Renal cortical epithelial cell (primary cell): ENCODE results near the gene FBLN5. TPM values are rescaled to one million over a fixed set of nuclear protein-coding genes. Genes with fewer than 3 reads are reported as not detected.

Experiments
- DNase-seq: peaks from one replicate; pipeline ENCODE4 v3.0.0-alpha.2; 2011; ENCODE audit warnings: low read depth
- total RNA-seq: library from RNA; depleted of rRNA; stranded (reverse); fragments of >200 nt; gene quantifications from 2 replicates; pipeline ENCODE4 v1.2.3, GENCODE V29; 2014

Gene FBLN5
- total RNA-seq, 1 donor from 2014 or later = 3.0 TPM

GRCh38 chr14:91945751-91946621, 1.5 kb downstream of the FBLN5 start:
- no peak for DNase-seq

GRCh38 chr14:91942946-91943345, 4.5 kb downstream of the FBLN5 start:
- no peak for DNase-seq

- no peak for DNase-seq
Measured at GRCh38 chr14:91942128-91942527, 5.4 kb downstream of the FBLN5 start.

GRCh38 chr14:91940209-91940608, 7.3 kb downstream of the FBLN5 start:
- no peak for DNase-seq

- DNase-seq = peak; percentile 51
Measured at GRCh38 chr14:91935586-91935985, 11.9 kb downstream of the FBLN5 start.

GRCh38 chr14:91934554-91935285, 12.8 kb downstream of the FBLN5 start:
- no peak for DNase-seq

GRCh38 chr14:91931478-91932088, 15.9 kb downstream of the FBLN5 start:
- DNase-seq = no peak

GRCh38 chr14:91929700-91930099, 17.8 kb downstream of the FBLN5 start:
- peak; percentile 24 for DNase-seq

- DNase-seq = no peak
Measured at GRCh38 chr14:91927800-91928199, 19.7 kb downstream of the FBLN5 start.

GRCh38 chr14:91927191-91927590, 20.3 kb downstream of the FBLN5 start:
- no peak for DNase-seq

- DNase-seq = no peak
Measured at GRCh38 chr14:91926131-91926890, 21.2 kb downstream of the FBLN5 start.

- no peak for DNase-seq
Measured at GRCh38 chr14:91925727-91926121, 21.8 kb downstream of the FBLN5 start.

- DNase-seq = no peak
Measured at GRCh38 chr14:91925001-91925726, 22.3 kb downstream of the FBLN5 start.

- no peak for DNase-seq
Measured at GRCh38 chr14:91920526-91920925, 27.0 kb downstream of the FBLN5 start.

GRCh38 chr14:91919814-91920213, 27.7 kb downstream of the FBLN5 start:
- no peak for DNase-seq

- DNase-seq = no peak
Measured at GRCh38 chr14:91918186-91918883, 29.2 kb downstream of the FBLN5 start.

- no peak for DNase-seq
Measured at GRCh38 chr14:91912035-91912434, 35.5 kb downstream of the FBLN5 start.

- DNase-seq = peak; percentile 55
Measured at GRCh38 chr14:91911474-91912032, 35.9 kb downstream of the FBLN5 start.

GRCh38 chr14:91910196-91910595, 37.3 kb downstream of the FBLN5 start:
- no peak for DNase-seq

- DNase-seq = no peak
Measured at GRCh38 chr14:91906374-91906773, 41.1 kb downstream of the FBLN5 start.
